ENCODE measurements around the gene MYBBP1A.

The MYBBP1A gene

DNA sequence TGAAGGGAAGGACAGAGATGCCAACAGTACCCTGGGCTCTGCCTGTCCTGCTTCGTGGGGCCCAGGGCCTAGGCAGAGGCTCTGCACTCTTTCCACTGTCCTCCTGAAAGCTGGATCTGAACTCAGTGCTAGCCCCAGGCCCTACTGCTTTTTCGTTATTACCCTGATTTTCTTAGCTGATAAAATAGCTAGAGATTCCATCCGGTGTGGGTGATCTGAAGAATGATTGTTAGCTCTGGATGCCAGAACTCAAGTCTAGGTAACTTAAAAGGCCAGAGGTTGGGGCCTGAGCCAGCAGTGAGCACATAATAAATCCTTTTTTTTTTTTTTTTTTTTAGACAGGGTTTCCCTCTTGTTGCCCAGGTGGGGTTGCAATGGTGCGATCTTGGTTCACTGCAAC is 1.8 kb upstream of the MYBBP1A start:
- Histone ChIP-seq H3K27ac (no peak overlapping the region), H3K4me3 (no peak overlapping the region)

DNA sequence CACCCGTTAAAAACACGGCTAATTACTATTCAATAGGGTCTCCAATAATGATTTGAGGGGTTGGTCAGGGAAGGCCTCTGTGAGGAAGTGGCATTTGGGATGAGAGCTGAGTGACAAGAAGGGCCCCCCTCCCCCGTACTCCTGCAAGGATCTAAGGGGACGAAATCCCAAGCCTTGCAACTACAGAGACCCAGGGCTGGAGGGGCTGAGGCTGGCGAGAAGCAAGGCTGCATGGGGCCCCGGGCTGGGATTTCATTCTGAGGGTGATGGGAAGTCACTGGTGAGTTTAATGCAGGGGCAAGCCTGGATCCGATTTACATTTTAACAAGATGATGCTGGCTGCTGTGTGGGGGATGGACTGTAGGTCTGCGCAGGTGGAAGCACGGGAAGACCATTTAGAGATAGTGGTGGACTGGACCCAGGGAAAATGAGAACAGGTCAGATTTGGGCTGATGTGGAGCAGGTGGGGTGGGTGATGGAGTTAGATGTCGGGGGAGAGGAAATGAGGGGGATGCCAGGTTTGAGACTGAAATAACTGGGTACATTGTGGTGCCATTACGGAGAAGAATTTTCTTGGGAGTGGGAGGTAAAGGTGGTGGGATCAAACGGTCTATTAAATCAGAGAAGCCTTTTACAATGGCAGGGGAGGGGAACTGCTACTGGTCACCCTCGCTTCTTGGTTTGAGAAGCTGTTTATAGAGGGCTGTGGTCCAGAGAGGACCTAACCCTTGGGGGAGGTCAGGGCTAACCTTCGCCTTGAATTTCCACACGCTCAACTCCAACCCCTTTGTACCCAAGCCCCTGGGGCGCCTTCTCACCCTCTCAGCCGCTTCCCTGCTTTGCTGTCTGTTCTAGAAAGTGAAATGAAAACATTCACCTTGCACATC is 932 bp upstream of the MYBBP1A start:
- Histone ChIP-seq H3K4me3 (peak overlapping the region; percentile 55 to 94 (median 82)), H3K27ac (peak overlapping the region in 20 of 21 experiments; percentile 52 to 96 (median 84))

DNA sequence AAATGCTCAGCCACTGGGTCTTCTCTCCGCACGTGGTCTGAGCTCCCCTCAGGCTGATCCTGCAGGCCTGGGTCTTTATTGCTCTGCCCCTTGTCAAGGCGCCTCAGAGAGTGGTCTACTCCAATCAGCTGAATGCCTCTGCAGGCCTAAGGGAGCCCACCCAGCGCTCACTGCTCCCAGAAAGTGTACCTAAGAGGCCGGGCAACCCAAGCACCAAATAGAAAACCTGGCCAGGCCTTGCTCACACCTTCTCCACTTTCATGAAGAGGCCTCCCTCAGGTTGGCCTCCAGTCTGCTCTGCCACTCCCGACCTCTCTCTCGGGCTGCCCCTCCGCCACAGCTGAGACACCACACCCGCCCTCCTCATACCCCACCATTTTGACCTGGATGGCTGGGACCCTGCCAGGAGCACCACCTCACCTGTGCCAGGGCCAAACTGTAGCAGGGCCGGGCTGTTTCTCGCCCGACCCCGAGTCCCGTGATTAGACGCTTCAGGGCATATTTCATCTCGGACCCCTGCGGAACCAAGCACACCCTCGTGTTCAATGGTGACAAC is 665 bp downstream of the MYBBP1A start:
- H3K27ac ChIP-seq, result peak overlapping the region in 20 of 21 experiments; percentile 52 to 96 (median 84)

DNA sequence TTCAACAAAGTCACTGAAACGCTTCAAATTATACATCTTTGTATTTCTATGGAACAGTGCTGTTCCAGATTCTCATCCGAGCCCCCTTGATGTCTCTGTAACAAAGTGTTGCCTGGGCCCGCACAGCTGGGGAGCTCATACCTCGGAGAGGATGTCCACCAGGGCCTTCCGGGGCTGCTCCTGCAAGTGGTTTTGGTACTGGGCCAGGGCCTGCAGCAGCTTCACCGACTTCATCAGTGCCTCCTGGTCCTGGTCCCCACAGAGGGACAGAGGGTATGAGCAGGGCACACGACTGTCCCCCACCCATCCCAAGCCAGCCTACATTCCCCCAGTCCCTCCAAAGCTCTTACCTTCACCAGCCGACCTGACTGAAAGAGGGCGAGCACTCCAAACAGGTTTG is 1.5 kb downstream of the MYBBP1A start:
- Histone ChIP-seq H3K27ac (peak overlapping the region in 4 of 21 experiments; percentile 4 to 96 (median 92)), H3K4me3 (peak overlapping the region in 3 of 7 experiments; percentile 74 to 88 (median 82))

More for the DNA sequence above, 665 bp downstream of the MYBBP1A start:
- peak overlapping the region; percentile 55 to 94 (median 82) for H3K4me3 ChIP-seq

DNA sequence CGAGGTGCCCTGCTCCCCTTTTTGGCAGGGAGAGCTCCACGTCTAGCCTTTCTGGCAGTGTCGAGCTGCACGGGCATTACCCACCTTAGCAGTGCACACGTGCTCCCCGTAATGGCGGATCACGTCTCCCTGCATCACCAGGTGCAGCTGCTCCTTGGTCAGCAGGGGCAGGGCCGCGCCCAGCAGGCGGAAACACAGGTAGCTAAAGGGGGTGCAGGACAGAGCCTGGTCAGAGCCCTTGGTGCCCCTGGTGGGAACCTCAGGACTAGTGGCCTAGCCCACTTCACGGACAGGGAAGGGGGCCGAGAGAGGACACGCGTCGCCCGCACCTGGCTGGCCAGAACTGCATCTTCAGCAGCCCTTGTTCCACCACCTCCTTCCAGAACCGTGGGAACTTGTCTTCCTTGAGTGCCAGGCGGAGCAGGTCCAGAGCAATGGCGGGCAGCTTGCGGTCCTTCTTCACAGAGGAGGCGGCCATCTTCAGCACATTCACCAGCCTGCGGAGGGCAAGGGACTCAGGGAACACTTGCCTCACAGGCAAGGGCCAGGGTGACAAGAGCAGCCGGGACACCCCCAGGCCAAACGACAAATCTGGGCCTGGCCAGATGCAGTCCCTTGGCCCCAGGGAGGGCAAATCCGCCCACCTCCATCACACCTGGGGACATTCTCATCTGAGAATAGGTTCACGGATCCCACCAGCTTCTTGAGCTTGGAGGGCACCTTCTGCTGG is 3.2 kb downstream of the MYBBP1A start:
- Histone ChIP-seq H3K4me3 (no peak overlapping the region), H3K27ac (no peak overlapping the region)

DNA sequence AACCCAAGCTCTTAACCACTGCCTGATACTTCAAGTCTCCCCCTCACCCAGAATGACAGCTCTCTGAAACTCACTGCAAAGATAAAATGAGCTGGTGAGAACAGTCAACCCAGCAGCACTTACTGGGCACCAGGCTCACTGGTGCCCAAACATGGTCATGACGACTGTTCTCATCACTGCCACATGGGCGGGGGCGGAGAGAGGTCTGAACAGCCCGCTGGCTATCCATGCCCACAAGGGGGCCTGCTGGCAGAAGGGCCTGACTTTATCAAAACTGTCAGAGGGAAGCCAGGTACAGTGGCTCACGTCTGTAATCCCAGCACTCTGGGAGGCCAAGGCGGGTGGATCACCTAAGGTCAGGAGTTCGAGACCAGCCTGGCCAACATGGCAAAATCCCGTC is 4.0 kb downstream of the MYBBP1A start:
- H3K27ac ChIP-seq, result no peak overlapping the region
- H3K4me3 ChIP-seq, result no peak overlapping the region

DNA sequence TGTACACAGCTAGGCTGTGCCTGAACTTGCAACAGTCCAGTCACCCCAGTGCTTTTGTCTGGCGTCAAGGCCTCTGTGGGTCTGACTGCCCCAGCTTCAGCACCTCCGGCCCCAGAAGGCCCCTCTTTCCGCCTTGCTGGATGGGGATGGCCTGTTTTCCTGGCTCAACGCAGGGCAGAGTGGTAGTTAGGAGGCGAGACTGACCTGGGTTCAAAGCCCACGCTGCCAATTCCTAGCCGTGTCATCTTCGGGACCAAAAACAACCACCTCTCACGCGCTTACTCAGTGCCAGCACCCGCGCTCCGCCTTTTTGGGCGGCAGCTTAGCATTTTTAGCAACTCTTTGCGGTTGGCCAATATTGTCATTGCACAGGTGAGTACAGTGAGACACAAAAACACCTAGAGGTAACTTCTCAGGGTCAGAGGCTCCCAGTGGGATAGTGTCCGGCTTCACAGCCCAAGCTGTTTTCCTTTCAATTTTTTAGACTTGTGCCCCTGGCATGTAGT is 4.6 kb downstream of the MYBBP1A start:
- Histone ChIP-seq H3K27ac (no peak overlapping the region), H3K4me3 (no peak overlapping the region)

DNA sequence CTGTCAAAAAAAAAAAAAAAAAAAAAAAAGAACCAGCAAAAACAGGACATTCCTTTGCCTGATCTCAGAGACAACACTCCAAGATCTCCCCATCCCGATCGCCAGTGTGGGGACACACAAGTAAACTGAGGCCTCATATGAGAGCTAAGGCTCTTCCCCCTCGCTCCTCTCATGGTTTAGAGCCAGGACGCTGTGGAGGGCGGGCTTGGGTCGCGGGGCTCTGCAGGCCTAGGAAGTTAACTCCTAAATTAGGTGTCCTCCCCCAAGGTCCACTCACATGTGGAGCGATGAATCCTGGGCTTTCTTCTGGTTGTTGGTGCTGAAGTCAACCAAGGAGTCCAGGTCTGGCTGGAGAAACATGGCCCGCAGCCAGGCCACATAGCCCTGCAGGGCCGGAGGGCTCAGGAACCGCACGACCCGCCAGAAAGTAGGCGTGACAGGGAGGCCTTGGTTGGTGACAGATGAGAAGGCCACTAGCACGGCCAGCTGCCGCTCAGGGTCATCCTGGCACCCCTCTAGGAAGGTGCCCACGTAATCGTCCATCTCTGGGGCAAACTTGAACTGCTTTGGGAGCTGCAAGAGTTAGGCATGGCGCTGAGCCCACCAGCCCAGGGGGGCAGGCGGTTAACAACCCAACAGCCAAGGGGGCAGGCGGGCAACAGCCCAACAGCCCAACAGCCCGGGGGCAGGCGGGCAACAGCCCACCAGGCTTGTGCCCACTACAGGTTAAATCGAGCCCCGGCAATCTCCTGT is 5.2 kb downstream of the MYBBP1A start:
- Histone ChIP-seq H3K4me3 (no peak overlapping the region), H3K27ac (no peak overlapping the region)

DNA sequence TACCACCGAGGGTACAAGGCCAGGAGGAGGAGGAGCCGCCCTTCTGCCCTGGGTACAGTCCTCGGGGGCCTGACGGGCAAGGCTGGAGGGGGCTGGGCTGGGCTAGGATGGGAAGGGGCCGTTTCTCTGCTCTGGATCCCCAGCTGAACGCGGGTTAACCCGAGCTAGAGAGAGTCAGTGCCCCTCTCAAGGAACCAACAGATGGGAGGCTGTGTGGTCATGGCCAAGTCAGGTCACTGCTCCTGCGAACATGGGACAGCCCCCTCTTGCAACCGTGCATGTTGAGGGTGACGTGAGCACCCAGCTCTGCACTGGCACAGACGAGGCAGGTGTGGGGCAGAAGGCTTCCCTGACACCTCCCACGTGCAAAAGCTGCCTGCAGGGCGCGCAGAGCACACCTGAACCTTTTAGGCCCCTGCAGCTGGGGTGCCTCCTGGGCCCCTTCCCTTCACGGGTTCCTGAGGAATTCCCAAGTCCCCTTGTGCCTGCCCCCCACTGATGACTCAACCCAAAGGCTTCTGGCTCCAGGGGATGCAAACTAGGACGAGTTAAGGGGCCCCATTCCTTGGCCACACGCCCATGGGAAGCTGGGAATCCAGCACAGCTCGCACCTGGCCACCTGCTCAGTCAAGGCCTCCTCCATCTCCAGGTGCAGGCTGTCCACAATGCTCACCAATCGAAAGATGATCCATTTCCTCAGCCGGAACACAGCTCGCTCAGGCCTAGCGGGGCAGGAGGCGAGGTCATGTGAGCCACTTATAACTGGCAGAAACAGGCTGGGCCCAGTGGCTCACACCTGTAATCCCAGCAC is 6.3 kb downstream of the MYBBP1A start:
- no peak overlapping the region for H3K4me3 ChIP-seq
- no peak overlapping the region for H3K27ac ChIP-seq

DNA sequence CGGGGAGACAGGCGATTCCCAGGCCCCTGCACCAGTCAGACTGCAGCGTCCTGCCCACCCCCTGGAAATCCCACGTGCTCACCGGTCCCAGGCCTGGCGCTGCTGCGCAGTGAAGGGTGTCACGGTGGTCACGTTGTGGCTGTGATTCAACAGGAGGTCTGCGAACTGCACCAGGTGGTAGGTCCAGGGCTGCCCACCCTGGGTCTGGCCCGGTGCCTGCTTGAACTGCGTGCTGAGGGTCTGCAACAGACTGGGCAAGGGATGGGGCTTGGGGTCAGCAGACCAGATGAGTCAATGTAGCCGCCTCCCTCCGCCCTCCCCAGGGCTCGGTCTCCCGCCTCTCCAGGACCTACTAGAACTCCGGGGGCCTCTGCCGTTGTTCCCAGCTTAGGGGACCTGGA is 7.1 kb downstream of the MYBBP1A start:
- Histone ChIP-seq H3K27ac (no peak overlapping the region), H3K4me3 (no peak overlapping the region)

DNA sequence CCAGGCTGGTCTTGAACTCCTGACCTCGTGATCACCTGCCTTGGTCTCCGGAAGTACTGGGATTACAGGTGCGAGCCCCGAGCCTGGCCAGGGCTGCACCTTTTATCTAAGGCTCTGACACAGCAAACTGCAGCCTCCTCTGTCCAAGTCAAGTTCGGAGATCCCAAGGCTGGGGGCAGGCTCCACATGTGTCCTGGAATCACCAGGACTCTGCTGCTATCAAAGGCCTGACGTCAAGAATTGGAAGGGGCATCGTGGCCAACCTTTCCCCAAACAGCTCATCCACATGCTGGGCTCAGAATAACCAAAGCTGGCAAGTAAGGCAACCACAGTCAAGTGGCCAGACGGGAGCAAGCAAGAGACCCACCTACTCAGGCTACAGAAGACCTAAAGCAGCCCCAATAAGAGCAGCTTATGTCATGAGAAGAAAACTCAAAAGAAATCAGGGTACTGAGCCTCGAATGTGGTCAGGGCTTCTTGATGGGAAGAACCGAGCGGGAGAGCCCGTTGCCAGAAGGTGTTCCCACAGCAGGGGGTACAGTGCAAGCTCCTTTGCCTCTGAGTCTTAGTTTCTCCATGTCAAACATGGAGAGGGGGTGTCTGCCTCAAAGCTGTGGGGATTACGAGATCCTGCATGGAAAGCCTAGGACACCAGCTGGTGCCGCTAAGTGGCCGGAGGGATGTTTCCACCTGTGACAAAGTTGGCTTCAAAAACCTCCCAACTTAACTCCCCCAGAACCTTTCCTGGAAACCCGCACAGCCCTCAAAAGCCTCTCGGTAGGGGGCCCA is 7.9 kb downstream of the MYBBP1A start:
- no peak overlapping the region for H3K27ac ChIP-seq
- H3K4me3 ChIP-seq, result no peak overlapping the region

DNA sequence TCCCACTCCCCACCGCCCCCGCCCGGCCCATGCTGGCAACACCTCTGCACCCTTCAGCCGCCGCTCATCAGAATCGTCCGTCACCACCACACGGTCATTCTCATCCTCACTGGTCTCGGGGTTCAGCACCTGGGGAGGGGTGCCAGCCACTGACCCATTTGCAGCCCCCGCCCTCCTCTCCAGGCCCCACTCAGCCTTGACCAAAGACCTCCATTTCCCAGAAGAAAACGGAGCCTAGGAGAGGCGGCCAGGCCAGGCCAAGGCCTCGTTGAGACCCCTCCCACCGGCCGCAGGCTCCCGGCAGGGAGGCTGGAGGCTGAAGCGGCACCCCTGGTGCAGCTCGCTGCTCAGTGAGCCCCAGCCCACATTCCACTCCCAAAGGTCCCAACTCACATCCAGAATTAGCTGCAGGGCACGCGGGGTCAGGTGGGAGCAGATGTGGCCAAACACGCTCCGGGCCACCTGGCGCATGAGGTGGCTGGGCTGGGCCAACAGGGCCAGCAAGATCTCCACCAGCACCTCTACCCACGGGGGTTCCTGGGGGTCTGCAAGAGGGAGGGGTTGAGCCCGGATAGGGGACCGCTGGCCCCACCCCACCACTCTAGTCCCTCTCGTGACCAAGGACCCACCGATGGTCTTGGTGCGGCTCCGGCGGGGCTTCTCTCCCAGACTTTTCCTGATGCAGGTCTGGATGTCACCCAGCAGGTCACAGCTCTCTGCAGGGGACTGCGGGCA is 9.8 kb downstream of the MYBBP1A start:
- Histone ChIP-seq H3K27ac (no peak overlapping the region), H3K4me3 (no peak overlapping the region)

DNA sequence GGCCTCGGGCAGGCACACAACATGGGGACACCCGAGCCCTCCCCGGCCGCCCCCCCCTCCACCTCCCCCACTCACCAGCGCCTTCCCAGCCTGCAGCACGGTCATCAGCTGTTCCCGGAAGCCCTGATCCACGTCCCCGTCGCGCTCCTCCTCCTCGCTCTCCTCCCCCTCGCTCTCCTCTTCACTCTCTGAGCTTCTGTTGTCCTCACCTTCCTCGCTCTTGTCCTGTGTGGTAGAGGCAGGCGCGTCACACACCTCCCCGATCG is 10.3 kb downstream of the MYBBP1A start:
- H3K4me3 ChIP-seq, result no peak overlapping the region
- no peak overlapping the region for H3K27ac ChIP-seq

DNA sequence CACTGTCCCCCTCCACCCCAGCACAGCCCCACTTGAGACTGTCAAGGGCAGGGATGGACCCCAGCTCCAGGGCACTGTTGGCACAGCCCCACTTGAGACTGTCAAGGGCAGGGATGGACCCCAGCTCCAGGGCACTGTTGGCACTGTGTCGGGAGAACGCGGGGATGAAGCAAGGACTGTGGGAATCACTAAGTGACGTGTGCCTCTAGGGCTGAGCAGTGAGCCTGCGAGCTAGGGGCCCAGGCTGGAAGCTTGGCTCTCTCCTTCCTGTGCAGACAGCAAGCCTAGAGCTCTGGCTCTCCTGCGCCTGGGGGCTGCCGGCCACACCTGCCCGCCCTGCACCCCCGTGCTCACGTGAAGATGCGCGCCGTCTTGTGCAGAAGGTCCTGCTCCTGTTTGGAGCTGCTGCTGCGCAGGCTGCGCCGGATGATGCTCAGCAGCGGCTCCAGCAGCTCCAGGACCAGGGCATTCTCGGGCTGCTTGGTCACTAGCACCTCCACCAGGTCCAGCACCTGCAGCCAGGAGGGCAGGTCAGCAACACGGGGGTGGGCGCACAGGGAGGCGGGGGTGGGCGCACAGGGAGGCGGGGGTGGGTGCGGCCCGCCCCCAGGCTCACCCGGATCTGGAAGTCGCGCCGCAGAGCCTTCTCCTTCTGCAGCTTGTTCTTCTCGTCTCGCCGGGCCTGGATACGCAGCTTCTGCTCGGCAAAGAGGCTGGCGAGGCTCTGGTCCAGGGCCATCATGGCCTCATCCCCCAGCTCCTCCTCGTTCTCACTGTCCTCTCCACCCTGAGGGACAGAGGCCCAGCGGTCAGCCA is 10.8 kb downstream of the MYBBP1A start:
- H3K27ac ChIP-seq, result no peak overlapping the region
- no peak overlapping the region for H3K4me3 ChIP-seq

DNA sequence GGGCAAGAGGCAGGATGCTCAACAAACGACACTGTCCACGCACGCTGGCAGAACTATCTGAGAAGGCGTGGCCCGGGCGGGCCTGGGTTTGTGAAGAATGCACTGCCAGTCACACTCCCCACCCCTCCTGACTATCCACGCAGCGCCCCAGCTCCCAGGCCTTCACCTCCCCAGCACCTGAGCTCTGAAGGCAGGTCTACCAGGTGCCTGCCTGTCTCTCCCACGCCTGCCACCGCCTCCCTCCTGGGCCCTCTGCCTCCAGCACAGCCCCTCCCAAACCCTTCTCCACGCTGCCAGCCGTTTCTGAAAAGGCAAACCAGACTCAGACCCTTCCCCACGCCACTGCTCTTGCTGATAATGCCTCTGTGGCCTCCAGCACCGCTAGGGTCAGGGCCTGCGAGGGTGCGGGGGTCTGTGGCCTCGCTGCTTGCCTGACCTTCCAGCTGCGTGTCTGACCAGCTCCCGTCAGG is 11.6 kb downstream of the MYBBP1A start:
- Histone ChIP-seq H3K27ac (no peak overlapping the region), H3K4me3 (no peak overlapping the region)

DNA sequence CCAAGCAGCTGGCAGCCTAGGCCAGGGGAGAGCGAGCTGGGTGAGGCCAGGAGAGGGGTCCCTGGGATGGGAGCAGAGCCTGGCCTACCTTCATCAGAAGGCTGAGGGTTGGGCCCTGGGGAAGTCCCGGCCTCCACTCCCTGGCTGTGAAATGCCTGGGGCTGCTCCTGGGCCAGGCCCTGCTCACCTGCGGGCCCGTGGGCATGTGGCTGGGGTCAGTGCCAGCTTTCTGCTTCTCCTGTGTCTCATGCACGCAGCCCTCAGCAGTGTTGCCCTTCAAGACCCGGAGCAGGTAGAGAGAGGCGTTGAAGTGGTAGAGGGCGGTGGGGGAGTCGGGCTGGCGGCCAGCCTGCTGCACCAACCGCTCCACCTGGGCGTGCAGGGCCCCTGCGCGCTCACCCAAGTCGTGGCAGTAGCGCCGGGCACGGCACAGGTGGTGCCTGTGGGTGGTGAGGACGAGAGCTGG is 12.4 kb downstream of the MYBBP1A start:
- Histone ChIP-seq H3K4me3 (no peak overlapping the region), H3K27ac (no peak overlapping the region)
